ENCODE results near the gene RETN. TPM values are rescaled to one million over a fixed set of nuclear protein-coding genes. Genes with fewer than 3 reads are reported as not detected.

RETN gene
- total RNA-seq, 1 experiment from 2014 or later = not detected

GRCh38 chr19:7709932-7710460 is 41.1 kb downstream of the RETN start:
- no peak for DNase-seq
- Histone ChIP-seq H3K4me3 (no peak overlapping the region), H3K36me3 (no peaks in the 10 kb centered on the region), H3K27me3 (no peaks in the 10 kb centered on the region), H3K9me3 (no peaks in the 10 kb centered on the region)

- H3K4me3 ChIP-seq = no peak overlapping the region
- H3K27me3 ChIP-seq = no peaks in the 10 kb centered on the region
- no peak for DNase-seq
Measured at GRCh38 chr19:7710616-7711015, 41.8 kb downstream of the RETN start.

GRCh38 chr19:7715671-7716070 is 46.8 kb downstream of the RETN start:
- no peaks in the 10 kb centered on the region for H3K36me3 ChIP-seq
- H3K27me3 ChIP-seq = peaks cover 18% of the 10 kb centered on the region
- no peak for DNase-seq
- H3K4me3 ChIP-seq = no peak overlapping the region
- peaks cover 7% of the 10 kb centered on the region for H3K9me3 ChIP-seq

More at GRCh38 chr19:7710616-7711015, 41.8 kb downstream of the RETN start:
- no peaks in the 10 kb centered on the region for H3K36me3 ChIP-seq
- no peaks in the 10 kb centered on the region for H3K9me3 ChIP-seq

- no peak overlapping the region for H3K4me3 ChIP-seq
- peaks cover 28% of the 10 kb centered on the region for H3K27me3 ChIP-seq
- no peaks in the 10 kb centered on the region for H3K36me3 ChIP-seq
- no peak for DNase-seq
- H3K9me3 ChIP-seq = peaks cover 7% of the 10 kb centered on the region
Measured at GRCh38 chr19:7716762-7717161, 47.9 kb downstream of the RETN start.

- Histone ChIP-seq H3K36me3 (no peaks in the 10 kb centered on the region), H3K27me3 (peaks cover 47% of the 10 kb centered on the region), H3K9me3 (peaks cover 7% of the 10 kb centered on the region), H3K4me3 (no peak overlapping the region)
- DNase-seq = no peak
Measured at GRCh38 chr19:7718668-7719067, 49.8 kb downstream of the RETN start.

Other genes starting within 250 kb of the RETN start
- not detected in 2 replicates for gene PEX11G, start 180.0 kb upstream of the RETN start, total RNA-seq (2014; rRNA removed; shearing (Covaris generic); ENCODE audit: low replicate concordance)
- gene ZNF358, start 152.9 kb upstream of the RETN start, total RNA-seq (2014; rRNA removed; shearing (Covaris generic); ENCODE audit: low replicate concordance) = 37.2 and 44.9 TPM in 2 replicates
- gene MCOLN1, start 146.4 kb upstream of the RETN start, total RNA-seq (2014; rRNA removed; shearing (Covaris generic); ENCODE audit: low replicate concordance) = 6.4 and 10.3 TPM in 2 replicates
- 175 and 184 TPM in 2 replicates for gene PNPLA6, start 133.3 kb upstream of the RETN start, total RNA-seq (2014; rRNA removed; shearing (Covaris generic); ENCODE audit: low replicate concordance)
- 0.56 and 0.89 TPM in 2 replicates for gene CAMSAP3, start 73.2 kb upstream of the RETN start, total RNA-seq (2014; rRNA removed; shearing (Covaris generic); ENCODE audit: low replicate concordance)
- 71.0 and 115 TPM in 2 replicates for gene XAB2, start 39.5 kb upstream of the RETN start, total RNA-seq (2014; rRNA removed; shearing (Covaris generic); ENCODE audit: low replicate concordance)
- 0.39 and 69.0 TPM in 2 replicates for gene PET100, start 39.3 kb upstream of the RETN start, total RNA-seq (2014; rRNA removed; shearing (Covaris generic); ENCODE audit: low replicate concordance)
- not detected in 2 replicates for gene PCP2, start 35.3 kb upstream of the RETN start, total RNA-seq (2014; rRNA removed; shearing (Covaris generic); ENCODE audit: low replicate concordance)
- 3.5 TPM in 1 of 2 replicates, not detected in the other for gene STXBP2, start 31.9 kb upstream of the RETN start, total RNA-seq (2014; rRNA removed; shearing (Covaris generic); ENCODE audit: low replicate concordance)
- gene MCEMP1, start 8.0 kb downstream of the RETN start, total RNA-seq (2014; rRNA removed; shearing (Covaris generic); ENCODE audit: low replicate concordance) = not detected in 2 replicates
- 159 and 202 TPM in 2 replicates for gene TRAPPC5, start 11.8 kb downstream of the RETN start, total RNA-seq (2014; rRNA removed; shearing (Covaris generic); ENCODE audit: low replicate concordance)
- not detected in 2 replicates for gene FCER2, start 33.1 kb downstream of the RETN start, total RNA-seq (2014; rRNA removed; shearing (Covaris generic); ENCODE audit: low replicate concordance)
- gene CLEC4G, start 63.1 kb downstream of the RETN start, total RNA-seq (2014; rRNA removed; shearing (Covaris generic); ENCODE audit: low replicate concordance) = not detected in 2 replicates
- not detected in 2 replicates for gene CD209, start 78.5 kb downstream of the RETN start, total RNA-seq (2014; rRNA removed; shearing (Covaris generic); ENCODE audit: low replicate concordance)
- not detected in 2 replicates for gene CLEC4M, start 94.2 kb downstream of the RETN start, total RNA-seq (2014; rRNA removed; shearing (Covaris generic); ENCODE audit: low replicate concordance)
- gene EVI5L, start 161.2 kb downstream of the RETN start, total RNA-seq (2014; rRNA removed; shearing (Covaris generic); ENCODE audit: low replicate concordance) = 21.4 and 31.0 TPM in 2 replicates
- gene PRR36, start 205.3 kb downstream of the RETN start, total RNA-seq (2014; rRNA removed; shearing (Covaris generic); ENCODE audit: low replicate concordance) = not detected in 2 replicates
- 11.9 and 20.1 TPM in 2 replicates for gene LRRC8E, start 219.5 kb downstream of the RETN start, total RNA-seq (2014; rRNA removed; shearing (Covaris generic); ENCODE audit: low replicate concordance)
- 21.2 and 38.6 TPM in 2 replicates for gene MAP2K7, start 234.8 kb downstream of the RETN start, total RNA-seq (2014; rRNA removed; shearing (Covaris generic); ENCODE audit: low replicate concordance)
- gene TGFBR3L, start 245.8 kb downstream of the RETN start, total RNA-seq (2014; rRNA removed; shearing (Covaris generic); ENCODE audit: low replicate concordance) = 0.46 TPM in 1 of 2 replicates, not detected in the other

Data from MG63 (cell line).